Fibroblast of lung (primary cell): ENCODE measurements around the gene CAPS2.

Experiments used
- EZH2 ChIP-seq: IDR thresholded peaks from 2 replicates; pipeline ENCODE4 v1.5.1; 2012; ENCODE audit warnings: low read length, control low read depth, mild to moderate bottlenecking; ENCODE audit errors: missing control alignments
- TF ChIP-seq, protein P1 (sequence below), 2 donors: IDR thresholded peaks in 1 of 2; conservative IDR thresholded peaks in 1 of 2; 1 replicate in 1 of 2; 2 replicates in 1 of 2; pipeline ENCODE4 v1.5.1; 2011 to 2012; ENCODE audit warnings: low read length in 2 of 2, control low read depth in 1 of 2, inconsistent platforms in 1 of 2, low read depth in 1 of 2, mild to moderate bottlenecking in 1 of 2

DNA sequence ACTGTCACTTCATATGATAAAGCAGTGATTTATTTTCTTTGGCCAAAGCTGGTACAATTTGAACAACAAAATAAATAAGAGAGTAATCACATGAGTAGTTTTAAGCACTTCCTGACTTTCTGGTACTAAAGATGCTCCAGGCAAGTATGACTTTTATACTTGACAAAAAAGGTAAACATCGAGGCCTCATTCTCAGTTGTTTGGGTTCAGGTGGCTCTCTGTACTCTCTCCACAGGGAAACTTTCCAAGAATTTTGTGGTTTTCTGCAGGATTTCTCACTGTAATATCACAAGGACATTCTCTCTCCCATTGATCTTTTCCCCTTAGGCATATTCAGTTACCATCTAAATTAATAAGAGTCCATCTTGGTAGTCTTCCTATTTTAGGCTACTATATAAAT lies 93.9 kb downstream of the CAPS2 start:
- TF ChIP-seq, protein P1, sequence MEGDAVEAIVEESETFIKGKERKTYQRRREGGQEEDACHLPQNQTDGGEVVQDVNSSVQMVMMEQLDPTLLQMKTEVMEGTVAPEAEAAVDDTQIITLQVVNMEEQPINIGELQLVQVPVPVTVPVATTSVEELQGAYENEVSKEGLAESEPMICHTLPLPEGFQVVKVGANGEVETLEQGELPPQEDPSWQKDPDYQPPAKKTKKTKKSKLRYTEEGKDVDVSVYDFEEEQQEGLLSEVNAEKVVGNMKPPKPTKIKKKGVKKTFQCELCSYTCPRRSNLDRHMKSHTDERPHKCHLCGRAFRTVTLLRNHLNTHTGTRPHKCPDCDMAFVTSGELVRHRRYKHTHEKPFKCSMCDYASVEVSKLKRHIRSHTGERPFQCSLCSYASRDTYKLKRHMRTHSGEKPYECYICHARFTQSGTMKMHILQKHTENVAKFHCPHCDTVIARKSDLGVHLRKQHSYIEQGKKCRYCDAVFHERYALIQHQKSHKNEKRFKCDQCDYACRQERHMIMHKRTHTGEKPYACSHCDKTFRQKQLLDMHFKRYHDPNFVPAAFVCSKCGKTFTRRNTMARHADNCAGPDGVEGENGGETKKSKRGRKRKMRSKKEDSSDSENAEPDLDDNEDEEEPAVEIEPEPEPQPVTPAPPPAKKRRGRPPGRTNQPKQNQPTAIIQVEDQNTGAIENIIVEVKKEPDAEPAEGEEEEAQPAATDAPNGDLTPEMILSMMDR (conservative IDR thresholded peaks at IDR 0.05 in 1 of 2, IDR thresholded peaks at IDR 0.05 in 1 of 2; ENCODE audit: low read depth in 1 of 2, low read length in 2 of 2): no peak
- TF ChIP-seq EZH2: no peak
